ENCODE data around the gene BRD3OS. TPM values are rescaled to one million over a fixed set of nuclear protein-coding genes. Genes with fewer than 3 reads are reported as not detected.

Gene BRD3OS
- total and polyA plus RNA-seq, 10 of the 15 experiments (the other 5 are each of a cell fraction or from before 2014, with no cell fraction given): 2.1 to 13.7 (median 10.7) TPM

DNA sequence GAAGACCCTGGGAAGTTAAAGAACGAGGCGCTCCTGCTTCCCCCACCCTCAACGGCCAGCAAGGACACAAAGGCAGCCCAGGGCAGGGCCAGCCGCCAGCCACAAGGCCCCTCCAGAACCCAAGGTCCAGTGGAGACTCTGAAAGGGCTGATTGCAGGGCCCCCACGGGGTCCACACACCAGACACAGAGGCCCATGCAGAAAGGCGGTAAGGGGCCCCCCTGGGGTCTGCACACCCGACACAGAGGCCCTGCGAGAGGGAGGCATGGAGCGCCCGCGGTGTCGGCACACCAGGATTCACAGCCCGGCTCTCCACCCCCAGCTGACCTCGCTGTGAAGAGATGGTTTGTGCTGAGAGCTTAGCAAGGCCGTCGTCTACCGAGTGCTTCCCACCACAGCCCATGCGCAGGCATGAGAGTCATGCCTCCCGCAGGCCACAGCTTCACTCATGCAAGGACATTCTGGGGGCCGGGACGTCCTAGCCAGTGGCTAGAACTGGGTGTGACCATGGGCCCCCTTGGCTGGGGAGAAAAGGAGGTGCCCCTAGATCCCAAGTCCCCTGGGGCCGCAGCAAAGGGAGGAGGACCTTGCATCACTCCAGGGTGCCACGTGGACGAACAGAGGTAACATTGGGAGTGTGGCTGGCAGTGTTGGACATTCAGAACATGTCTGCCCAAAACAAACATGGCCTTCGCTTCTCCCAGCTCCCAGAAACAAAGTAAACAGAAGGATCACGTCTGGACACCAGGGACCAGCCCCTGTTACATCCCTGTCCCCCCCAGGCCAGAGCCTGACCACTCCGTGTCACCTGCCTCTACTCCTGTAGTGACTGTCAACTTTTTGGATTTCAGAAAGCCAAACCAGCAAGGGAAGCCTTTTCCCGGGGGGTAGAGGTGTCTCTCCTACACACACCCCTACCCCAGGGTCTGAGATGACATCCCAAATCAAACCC lies 32.7 kb downstream of the BRD3OS start (continued):
- no peak for TF ChIP-seq BRCA1 (IDR thresholded peaks at IDR 0.05; ENCODE audit: low read depth, low read length)
- TF ChIP-seq TCF12 (IDR thresholded peaks at IDR 0.05; ENCODE audit: low read depth, low read length): no peak
- TF ChIP-seq ZSCAN29 (IDR thresholded peaks at IDR 0.05): no peak
- TF ChIP-seq PAX8 (IDR thresholded peaks at IDR 0.05): no peak
- TF ChIP-seq, protein P1, sequence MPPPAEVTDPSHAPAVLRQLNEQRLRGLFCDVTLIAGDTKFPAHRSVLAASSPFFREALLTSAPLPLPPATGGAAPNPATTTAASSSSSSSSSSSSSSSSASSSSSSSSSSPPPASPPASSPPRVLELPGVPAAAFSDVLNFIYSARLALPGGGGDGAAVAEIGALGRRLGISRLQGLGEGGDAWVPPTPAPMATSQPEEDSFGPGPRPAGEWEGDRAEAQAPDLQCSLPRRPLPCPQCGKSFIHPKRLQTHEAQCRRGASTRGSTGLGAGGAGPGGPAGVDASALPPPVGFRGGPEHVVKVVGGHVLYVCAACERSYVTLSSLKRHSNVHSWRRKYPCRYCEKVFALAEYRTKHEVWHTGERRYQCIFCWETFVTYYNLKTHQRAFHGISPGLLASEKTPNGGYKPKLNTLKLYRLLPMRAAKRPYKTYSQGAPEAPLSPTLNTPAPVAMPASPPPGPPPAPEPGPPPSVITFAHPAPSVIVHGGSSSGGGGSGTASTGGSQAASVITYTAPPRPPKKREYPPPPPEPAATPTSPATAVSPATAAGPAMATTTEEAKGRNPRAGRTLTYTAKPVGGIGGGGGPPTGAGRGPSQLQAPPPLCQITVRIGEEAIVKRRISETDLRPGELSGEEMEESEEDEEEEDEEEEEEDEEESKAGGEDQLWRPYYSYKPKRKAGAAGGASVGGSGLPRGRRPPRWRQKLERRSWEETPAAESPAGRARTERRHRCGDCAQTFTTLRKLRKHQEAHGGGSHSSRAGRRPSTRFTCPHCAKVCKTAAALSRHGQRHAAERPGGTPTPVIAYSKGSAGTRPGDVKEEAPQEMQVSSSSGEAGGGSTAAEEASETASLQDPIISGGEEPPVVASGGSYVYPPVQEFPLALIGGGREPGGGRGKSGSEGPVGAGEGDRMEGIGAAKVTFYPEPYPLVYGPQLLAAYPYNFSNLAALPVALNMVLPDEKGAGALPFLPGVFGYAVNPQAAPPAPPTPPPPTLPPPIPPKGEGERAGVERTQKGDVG (CRISPR knock-in tag; IDR thresholded peaks at IDR 0.05): no peak
- TF ChIP-seq RBBP5 (conservative IDR thresholded peaks at IDR 0.05): no peak
- no peak for TF ChIP-seq HDAC6 (IDR thresholded peaks at IDR 0.05; ENCODE audit: unreplicated experiment)

DNA sequence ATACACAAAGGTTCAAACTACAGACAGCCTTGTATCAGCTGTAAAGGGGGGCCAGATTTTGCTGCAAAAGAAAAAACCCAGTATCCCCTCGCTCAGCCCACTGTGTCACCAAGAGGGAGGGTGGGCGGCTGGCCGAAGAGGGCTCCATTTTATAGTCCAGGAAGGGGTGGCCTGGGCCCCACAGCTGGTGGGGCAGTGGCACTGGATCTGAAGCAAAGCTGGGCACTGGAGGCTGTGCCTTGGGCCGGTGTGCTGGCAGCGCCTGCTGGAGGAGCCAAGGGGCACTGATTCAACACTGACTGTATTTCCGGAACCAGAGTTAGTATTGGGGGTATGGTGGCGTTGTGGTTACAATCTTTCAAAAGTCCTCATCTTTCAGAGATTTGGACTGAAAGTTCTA lies 33.4 kb downstream of the BRD3OS start:
- POLR2A ChIA-PET: no interaction called here
- no peak for ATAC-seq
- no peak for TF ChIP-seq BRCA1 (IDR thresholded peaks at IDR 0.05; ENCODE audit: low read depth, low read length)
- no peak for TF ChIP-seq ASH2L (IDR thresholded peaks at IDR 0.05; ENCODE audit: borderline replicate concordance, low read depth)
- TF ChIP-seq STAT3 (IDR thresholded peaks at IDR 0.05; ENCODE audit: low read depth, low read length): no peak
- no peak for TF ChIP-seq SREBF2 (IDR thresholded peaks at IDR 0.05; ENCODE audit: low read length)
- TF ChIP-seq MEF2B (IDR thresholded peaks at IDR 0.05; ENCODE audit: partially characterized antibody, poor library complexity, severe bottlenecking): no peak
- TF ChIP-seq, protein P2, sequence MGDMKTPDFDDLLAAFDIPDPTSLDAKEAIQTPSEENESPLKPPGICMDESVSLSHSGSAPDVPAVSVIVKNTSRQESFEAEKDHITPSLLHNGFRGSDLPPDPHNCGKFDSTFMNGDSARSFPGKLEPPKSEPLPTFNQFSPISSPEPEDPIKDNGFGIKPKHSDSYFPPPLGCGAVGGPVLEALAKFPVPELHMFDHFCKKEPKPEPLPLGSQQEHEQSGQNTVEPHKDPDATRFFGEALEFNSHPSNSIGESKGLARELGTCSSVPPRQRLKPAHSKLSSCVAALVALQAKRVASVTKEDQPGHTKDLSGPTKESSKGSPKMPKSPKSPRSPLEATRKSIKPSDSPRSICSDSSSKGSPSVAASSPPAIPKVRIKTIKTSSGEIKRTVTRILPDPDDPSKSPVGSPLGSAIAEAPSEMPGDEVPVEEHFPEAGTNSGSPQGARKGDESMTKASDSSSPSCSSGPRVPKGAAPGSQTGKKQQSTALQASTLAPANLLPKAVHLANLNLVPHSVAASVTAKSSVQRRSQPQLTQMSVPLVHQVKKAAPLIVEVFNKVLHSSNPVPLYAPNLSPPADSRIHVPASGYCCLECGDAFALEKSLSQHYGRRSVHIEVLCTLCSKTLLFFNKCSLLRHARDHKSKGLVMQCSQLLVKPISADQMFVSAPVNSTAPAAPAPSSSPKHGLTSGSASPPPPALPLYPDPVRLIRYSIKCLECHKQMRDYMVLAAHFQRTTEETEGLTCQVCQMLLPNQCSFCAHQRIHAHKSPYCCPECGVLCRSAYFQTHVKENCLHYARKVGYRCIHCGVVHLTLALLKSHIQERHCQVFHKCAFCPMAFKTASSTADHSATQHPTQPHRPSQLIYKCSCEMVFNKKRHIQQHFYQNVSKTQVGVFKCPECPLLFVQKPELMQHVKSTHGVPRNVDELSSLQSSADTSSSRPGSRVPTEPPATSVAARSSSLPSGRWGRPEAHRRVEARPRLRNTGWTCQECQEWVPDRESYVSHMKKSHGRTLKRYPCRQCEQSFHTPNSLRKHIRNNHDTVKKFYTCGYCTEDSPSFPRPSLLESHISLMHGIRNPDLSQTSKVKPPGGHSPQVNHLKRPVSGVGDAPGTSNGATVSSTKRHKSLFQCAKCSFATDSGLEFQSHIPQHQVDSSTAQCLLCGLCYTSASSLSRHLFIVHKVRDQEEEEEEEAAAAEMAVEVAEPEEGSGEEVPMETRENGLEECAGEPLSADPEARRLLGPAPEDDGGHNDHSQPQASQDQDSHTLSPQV (IDR thresholded peaks at IDR 0.05): no peak
- no peak for TF ChIP-seq RCOR1 (conservative IDR thresholded peaks at IDR 0.05; ENCODE audit: low read depth, low read length)
- TF ChIP-seq PAX5 (IDR thresholded peaks at IDR 0.05; ENCODE audit: borderline replicate concordance, low read depth, low read length): no peak

More for the DNA sequence above, 33.4 kb downstream of the BRD3OS start:
- H3K4me1 ChIP-seq (ENCODE audit: control insufficient read depth, insufficient read depth, low read length): peaks cover 20% of the 10 kb centered on the region
- 97% methylated on average over 7 of the region's 7 CpGs for WGBS (ENCODE audit: insufficient coverage, insufficient replicate concordance, low lambda C conversion rate, missing lambda C conversion rate)
- intact Hi-C loops (cut with micrococcal nuclease; ENCODE audit: unreplicated experiment) (loop anchor here (1.0 kb wide), 1 partner anchor 33 kb away; the partner anchor contains the start of gene BRD3OS), in situ Hi-C loops (cut with MboI) (no loop called here)
- H3K4me3 ChIP-seq: no peak overlapping the region
- H2AFZ ChIP-seq (ENCODE audit: control insufficient read depth, low read depth, low read length): no peak overlapping the region
- SMC1A ChIA-PET (ENCODE audit: uncharacterized antibody, unreplicated experiment): no interaction called here
- H3K4me2 ChIP-seq (ENCODE audit: control insufficient read depth, insufficient read depth): no peak overlapping the region
- CTCF ChIA-PET: interaction anchor here (0.6 kb wide), 1 partner anchor 37 kb away, joined by 3 read pairs; no protein-coding TSS in a partner anchor
- H3K36me3 ChIP-seq (ENCODE audit: control insufficient read depth in 2 of 2, insufficient read depth in 2 of 2, low read length in 1 of 2): no peaks in the 10 kb centered on the region
- RAD21 ChIA-PET (ENCODE audit: unreplicated experiment): no interaction called here
- H3K27ac ChIP-seq (ENCODE audit: control insufficient read depth, insufficient read depth): no peak overlapping the region
- no peaks in the 10 kb centered on the region for H3K9me3 ChIP-seq (replicated peaks; ENCODE audit: control insufficient read depth, insufficient read depth, low read length)
- peaks cover 20% of the 10 kb centered on the region for H4K20me1 ChIP-seq (ENCODE audit: control insufficient read depth, insufficient read depth)
- DNase-seq (ENCODE audit: low read depth, low spot score) (no peak), FAIRE-seq (no peak)
- no peak overlapping the region for H3K9ac ChIP-seq (ENCODE audit: control insufficient read depth, insufficient read depth, low read length)
- no TSS peak for BruUV-seq (replicated peaks)
- peaks cover 16% of the 10 kb centered on the region for H3K79me2 ChIP-seq (ENCODE audit: control insufficient read depth, insufficient read depth, low read length)
- no peaks in the 10 kb centered on the region for H3K27me3 ChIP-seq (replicated peaks in 1 of 2; ENCODE audit: control insufficient read depth in 2 of 2, insufficient read depth in 2 of 2, low read length in 1 of 2)

All from GM12878 (cell line).